Upper lobe of left lung (tissue), 4 donors: ENCODE data around the gene GARIN1A.
"Not testable (repeated sequence)": the region's sequence is repeated elsewhere in the genome, so short reads cannot be mapped to it uniquely, and the experiment has no call there.

Experiments
- POLR2A ChIP-seq, 4 donors: fragments of 450-650 bp; IDR thresholded peaks; one replicate each; pipeline ENCODE4 v1.5.1; 2016 to 2017; ENCODE audit warnings: antibody characterized with exemption in 4 of 4, mild to moderate bottlenecking in 2 of 4
- POLR2AphosphoS5 ChIP-seq, 2 donors: sonication (generic); formaldehyde crosslinking; IDR thresholded peaks; one replicate each; pipeline ENCODE4 v1.5.1; 2017; ENCODE audit warnings: antibody characterized with exemption in 2 of 2
- TF ChIP-seq, protein P1 (sequence below), 6 experiments: fragments of 450-650 bp in 4 of 6; fragments of 200-600 bp in 2 of 6; sonication (generic) in 2 of 6; IDR thresholded peaks; one replicate each; pipeline ENCODE4 v1.5.1; 2016 to 2019; ENCODE audit warnings: antibody characterized with exemption in 6 of 6

DNA sequence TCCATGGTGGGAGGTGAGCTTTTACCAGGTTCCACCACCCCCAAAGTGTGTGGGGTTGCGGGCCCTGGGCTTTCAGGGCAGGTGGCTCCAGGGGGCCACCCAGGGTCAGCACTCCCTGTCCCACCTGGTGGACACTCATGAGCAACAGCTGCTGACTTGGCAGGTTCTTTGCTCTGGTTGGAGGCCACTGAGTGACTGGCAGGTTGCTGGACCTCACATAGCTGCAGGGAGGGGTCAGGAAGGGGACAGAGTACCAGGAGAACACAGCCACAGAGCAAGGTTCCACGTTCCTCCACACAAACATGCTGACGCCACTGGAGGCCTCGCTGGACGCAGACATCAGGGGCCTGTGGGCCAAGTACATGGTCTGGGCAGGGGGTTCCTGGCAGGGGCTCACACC lies 13.7 kb upstream of the GARIN1A start:
- not testable (repeated sequence) for TF ChIP-seq POLR2A, POLR2AphosphoS5 (IDR thresholded peaks at IDR 0.05)
- TF ChIP-seq, protein P1, sequence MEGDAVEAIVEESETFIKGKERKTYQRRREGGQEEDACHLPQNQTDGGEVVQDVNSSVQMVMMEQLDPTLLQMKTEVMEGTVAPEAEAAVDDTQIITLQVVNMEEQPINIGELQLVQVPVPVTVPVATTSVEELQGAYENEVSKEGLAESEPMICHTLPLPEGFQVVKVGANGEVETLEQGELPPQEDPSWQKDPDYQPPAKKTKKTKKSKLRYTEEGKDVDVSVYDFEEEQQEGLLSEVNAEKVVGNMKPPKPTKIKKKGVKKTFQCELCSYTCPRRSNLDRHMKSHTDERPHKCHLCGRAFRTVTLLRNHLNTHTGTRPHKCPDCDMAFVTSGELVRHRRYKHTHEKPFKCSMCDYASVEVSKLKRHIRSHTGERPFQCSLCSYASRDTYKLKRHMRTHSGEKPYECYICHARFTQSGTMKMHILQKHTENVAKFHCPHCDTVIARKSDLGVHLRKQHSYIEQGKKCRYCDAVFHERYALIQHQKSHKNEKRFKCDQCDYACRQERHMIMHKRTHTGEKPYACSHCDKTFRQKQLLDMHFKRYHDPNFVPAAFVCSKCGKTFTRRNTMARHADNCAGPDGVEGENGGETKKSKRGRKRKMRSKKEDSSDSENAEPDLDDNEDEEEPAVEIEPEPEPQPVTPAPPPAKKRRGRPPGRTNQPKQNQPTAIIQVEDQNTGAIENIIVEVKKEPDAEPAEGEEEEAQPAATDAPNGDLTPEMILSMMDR (IDR thresholded peaks at IDR 0.05): not testable (repeated sequence)
